H1 (cell line): ENCODE results near the gene CNIH1. TPM values are rescaled to one million over a fixed set of nuclear protein-coding genes. Genes with fewer than 3 reads are reported as not detected.

Experiments used
- CTCF ChIA-PET: fragments of 300-600 bp; sonication (Branson Sonifier 250); formaldehyde crosslinking; loops from one replicate; lab custom pipeline; 2021; ENCODE audit not compliant: partially characterized antibody; lab: Charles Lee
- POLR2A ChIA-PET: fragments of 300-600 bp; sonication (Branson Sonifier 250); formaldehyde crosslinking; loops from one replicate; lab custom pipeline; 2021; ENCODE audit warnings: inconsistent platforms; ENCODE audit not compliant: partially characterized antibody; lab: Charles Lee
- DNase-seq, 2 experiments: peaks; one replicate each; pipeline versions ENCODE4 v3.0.0 to v3.0.0-alpha.2; 2010 to 2022; ENCODE audit warnings: low spot score in 2 of 2, low read depth in 1 of 2, mixed read lengths in 1 of 2
- FAIRE-seq: peaks from 2 replicates; lab custom pipeline; 2011; peaks lifted over from hg19 to GRCh38; lab: Jason Lieb, UNC
- H2AFZ ChIP-seq: 2 replicates; pipeline ENCODE4 v1.8.1; 2012; ENCODE audit warnings: low read length, inconsistent platforms
- H2AK5ac ChIP-seq: 2 replicates; pipeline ENCODE4 v1.6.1; 2013; ENCODE audit warnings: low read depth, low read length
- H2BK120ac ChIP-seq: replicated peaks from 2 replicates; pipeline ENCODE3; 2013; ENCODE audit warnings: low read depth, low read length, inconsistent platforms
- H2BK12ac ChIP-seq: 2 replicates; pipeline ENCODE4 v1.6.1; 2013; ENCODE audit warnings: low read depth, low read length
- H2BK15ac ChIP-seq: 2 replicates; pipeline ENCODE4 v1.6.1; 2013; ENCODE audit warnings: low read length
- H2BK20ac ChIP-seq: 2 replicates; pipeline ENCODE4 v1.6.1; 2013; ENCODE audit warnings: low read length
- H2BK5ac ChIP-seq: 2 replicates; pipeline ENCODE4 v1.6.1; 2013; ENCODE audit warnings: low read depth, low read length
- H3K14ac ChIP-seq: 2 replicates; pipeline ENCODE4 v1.6.1; 2013; ENCODE audit warnings: inconsistent platforms; ENCODE audit not compliant: insufficient read length
- H3K18ac ChIP-seq: 2 replicates; pipeline ENCODE4 v1.6.1; 2013; ENCODE audit warnings: low read length; ENCODE audit errors: extremely low read depth
- H3K23ac ChIP-seq: 2 replicates; pipeline ENCODE4 v1.6.1; 2013; ENCODE audit warnings: inconsistent platforms; ENCODE audit not compliant: insufficient read length
- H3K23me2 ChIP-seq: 2 replicates; pipeline ENCODE4 v1.6.1; 2013; ENCODE audit warnings: low read depth, low read length
- H3K27ac ChIP-seq: 2 replicates; pipeline ENCODE4 v1.6.1; 2011; ENCODE audit warnings: low read depth, low read length, inconsistent platforms
- H3K27me3 ChIP-seq, 4 experiments: replicated peaks in 1 of 4; 1 replicate in 1 of 4; 2 replicates in 3 of 4; pipeline versions ENCODE4 v1.6.1 to v1.8.1; 2011 to 2013; ENCODE audit warnings: low read length in 3 of 4, mild to moderate bottlenecking in 3 of 4, inconsistent platforms in 2 of 4, mixed read lengths in 2 of 4, moderate library complexity in 1 of 4; ENCODE audit not compliant: control insufficient read depth in 3 of 4, insufficient read depth in 3 of 4; ENCODE audit errors: extremely low read depth in 1 of 4
- H3K36me3 ChIP-seq, 4 experiments: 2 replicates each; pipeline versions ENCODE4 v1.6.1 to v1.8.1; 2011 to 2013; ENCODE audit warnings: mild to moderate bottlenecking in 4 of 4, low read length in 3 of 4, moderate library complexity in 2 of 4, control low read depth in 1 of 4, inconsistent platforms in 1 of 4; ENCODE audit not compliant: insufficient read depth in 4 of 4, control insufficient read depth in 2 of 4
- H3K4ac ChIP-seq: replicated peaks from 2 replicates; pipeline ENCODE3; 2013; ENCODE audit warnings: low read length, low read depth, mixed read lengths, inconsistent platforms; ENCODE audit not compliant: insufficient read length
- H3K4me1 ChIP-seq, 4 experiments: replicated peaks in 1 of 4; 1 replicate in 1 of 4; 2 replicates in 3 of 4; pipeline versions ENCODE4 v1.6.1 to v1.8.1; 2011 to 2013; ENCODE audit warnings: low read length in 3 of 4, inconsistent platforms in 2 of 4, mixed read lengths in 1 of 4; ENCODE audit not compliant: insufficient read depth in 4 of 4, control insufficient read depth in 3 of 4
- H3K4me2 ChIP-seq, 2 experiments: 2 replicates each; pipeline versions ENCODE4 v1.6.1 to v1.8.1; 2011 to 2013; ENCODE audit warnings: low read depth in 2 of 2, low read length in 2 of 2, control low read depth in 1 of 2, inconsistent platforms in 1 of 2, mild to moderate bottlenecking in 1 of 2; ENCODE audit not compliant: insufficient read depth in 1 of 2
- H3K4me3 ChIP-seq, 4 experiments: fragments of 200-600, 300-600 bp in 1 of 4; sonication (generic), shearing (Covaris generic), sonication (Bioruptor Twin) in 1 of 4; 2 replicates each; pipeline versions ENCODE4 v1.5.1 to v1.8.1; 2011 to 2016; ENCODE audit warnings: low read length in 4 of 4, low read depth in 3 of 4, control low read depth in 2 of 4, inconsistent platforms in 2 of 4, mild to moderate bottlenecking in 2 of 4, mixed read lengths in 1 of 4, moderate library complexity in 1 of 4; ENCODE audit not compliant: insufficient read depth in 2 of 4; ENCODE audit errors: extremely low read depth in 1 of 4
- H3K56ac ChIP-seq: replicated peaks from 2 replicates; pipeline ENCODE3; 2013; ENCODE audit warnings: low read depth, mild to moderate bottlenecking, mixed read lengths, low read length, inconsistent platforms; ENCODE audit not compliant: insufficient read length
- H3K79me1 ChIP-seq: 2 replicates; pipeline ENCODE4 v1.6.1; 2013; ENCODE audit warnings: low read depth, low read length, control low read depth
- H3K79me2 ChIP-seq, 2 experiments: 2 replicates each; pipeline versions ENCODE4 v1.6.1 to v1.8.1; 2012 to 2013; ENCODE audit warnings: low read length in 2 of 2, mild to moderate bottlenecking in 2 of 2, inconsistent platforms in 1 of 2; ENCODE audit not compliant: insufficient read depth in 2 of 2, control insufficient read depth in 1 of 2
- H3K9ac ChIP-seq, 4 experiments: replicated peaks in 1 of 4; 1 replicate in 1 of 4; 2 replicates in 3 of 4; pipeline versions ENCODE4 v1.6.1 to v1.8.1; 2011 to 2013; ENCODE audit warnings: low read depth in 3 of 4, low read length in 3 of 4, control low read depth in 2 of 4, mild to moderate bottlenecking in 2 of 4, moderate library complexity in 2 of 4, inconsistent platforms in 1 of 4; ENCODE audit errors: extremely low read depth in 1 of 4
- H3K9me3 ChIP-seq, 2 experiments: 2 replicates each; pipeline versions ENCODE4 v1.6.1 to v1.8.1; 2012 to 2013; ENCODE audit warnings: mild to moderate bottlenecking in 2 of 2, moderate library complexity in 2 of 2, control low read depth in 1 of 2, inconsistent platforms in 1 of 2, low read depth in 1 of 2, low read length in 1 of 2, mixed read lengths in 1 of 2; ENCODE audit not compliant: insufficient read depth in 2 of 2
- H4K20me1 ChIP-seq, 2 experiments: replicated peaks in 1 of 2; 2 replicates each; pipeline versions ENCODE3 to v1.8.1; 2011 to 2013; ENCODE audit warnings: inconsistent platforms in 2 of 2, low read length in 2 of 2, mild to moderate bottlenecking in 1 of 2; ENCODE audit not compliant: insufficient read depth in 2 of 2, control insufficient read depth in 1 of 2
- H4K5ac ChIP-seq: 2 replicates; pipeline ENCODE4 v1.6.1; 2013; ENCODE audit warnings: low read length, low read depth, mixed read lengths, inconsistent platforms; ENCODE audit not compliant: insufficient read length
- H4K8ac ChIP-seq: 2 replicates; pipeline ENCODE4 v1.8.0; 2013; ENCODE audit warnings: mild to moderate bottlenecking, moderate library complexity, low read length, inconsistent platforms; ENCODE audit not compliant: insufficient read depth; ENCODE audit errors: extremely low read depth
- H4K91ac ChIP-seq: replicated peaks from 2 replicates; pipeline ENCODE3; 2013; ENCODE audit warnings: low read length, mixed read lengths, inconsistent platforms; ENCODE audit not compliant: insufficient read length
- BACH1 ChIP-seq: IDR thresholded peaks from 2 replicates; pipeline ENCODE4 v1.6.1; 2012; ENCODE audit warnings: low read length, improper control_type of control experiment
- CBX8 ChIP-seq: fragments of 300-800, 300-1000 bp; sonication (generic); IDR thresholded peaks from 2 replicates; pipeline ENCODE4 v1.7.1; 2016; ENCODE audit warnings: low read depth, low read length, borderline replicate concordance
- CHD2 ChIP-seq: IDR thresholded peaks from 2 replicates; pipeline ENCODE4 v1.6.1; 2012; ENCODE audit warnings: low read length, improper control_type of control experiment
- CREB1 ChIP-seq: IDR thresholded peaks from 2 replicates; pipeline ENCODE4 v1.6.1; 2012; ENCODE audit warnings: inconsistent platforms
- FOSL1 ChIP-seq: IDR thresholded peaks from 2 replicates; pipeline ENCODE4 v1.6.1; 2011; ENCODE audit warnings: mild to moderate bottlenecking, low read depth, low read length, moderate library complexity; ENCODE audit not compliant: insufficient read depth
- HDAC6 ChIP-seq: IDR thresholded peaks from one replicate; pipeline ENCODE4 v1.7.1; 2012; ENCODE audit warnings: low read depth, mild to moderate bottlenecking, inconsistent platforms, low read length, moderate library complexity
- JUND ChIP-seq: IDR thresholded peaks from 2 replicates; pipeline ENCODE4 v1.6.1; 2011; ENCODE audit warnings: mild to moderate bottlenecking, improper control_type of control experiment, low read length
- KDM5A ChIP-seq: fragments of 200-600 bp; IDR thresholded peaks from 2 replicates; pipeline ENCODE4 v1.7.1; 2012; ENCODE audit warnings: mild to moderate bottlenecking, low read length, inconsistent platforms, mixed read lengths
- NRF1 ChIP-seq: IDR thresholded peaks from 2 replicates; pipeline ENCODE4 v1.6.1; 2011; ENCODE audit warnings: mild to moderate bottlenecking, low read depth, low read length, improper control_type of control experiment
- POLR2A ChIP-seq, 2 experiments: IDR thresholded peaks; 1 replicate in 1 of 2; 2 replicates in 1 of 2; pipeline ENCODE4 v1.6.1; 2011; ENCODE audit warnings: low read depth in 2 of 2, low read length in 2 of 2, mild to moderate bottlenecking in 2 of 2; ENCODE audit errors: control extremely low read depth in 1 of 2
- RBBP5 ChIP-seq: IDR thresholded peaks from 2 replicates; pipeline ENCODE4 v1.7.1; 2012; ENCODE audit warnings: low read depth, mild to moderate bottlenecking, inconsistent platforms, low read length, moderate library complexity, borderline replicate concordance
- SP1 ChIP-seq: IDR thresholded peaks from 2 replicates; pipeline ENCODE4 v1.6.1; 2011; ENCODE audit warnings: low read depth, low read length
- TCF12 ChIP-seq: IDR thresholded peaks from 2 replicates; pipeline ENCODE4 v1.6.1; 2011; ENCODE audit warnings: low read depth, mild to moderate bottlenecking, low read length
- YY1 ChIP-seq: IDR thresholded peaks from 2 replicates; pipeline ENCODE4 v1.6.1; 2011; ENCODE audit warnings: low read depth, mild to moderate bottlenecking, low read length
- WGBS, 2 experiments: shearing (Covaris generic) in 1 of 2; methylation state at CpG; one replicate each; pipeline versions ENCODE4 v1.1.6 to v1.1.7; 2013 to 2015; ENCODE audit warnings: low lambda C conversion rate in 2 of 2, mixed read lengths in 2 of 2, inconsistent platforms in 1 of 2, low coverage in 1 of 2, missing lambda C conversion rate in 1 of 2; ENCODE audit not compliant: insufficient replicate concordance in 2 of 2, insufficient coverage in 1 of 2, insufficient read length in 1 of 2; ENCODE audit errors: extremely low coverage in 1 of 2, missing lambda C conversion rate in 1 of 2; 5-methylcytosine and 5-hydroxymethylcytosine counted together
- polyA plus RNA-seq, 7 experiments: library from polyadenylated mRNA; depleted of rRNA in 3 of 7; stranded (reverse) in 5 of 7; unstranded in 2 of 7; fragments of >200 nt in 5 of 7; fragments of 200-250 nt in 2 of 7; gene quantifications; 1 replicate in 5 of 7; 2 replicates in 1 of 7; 4 replicates in 1 of 7; pipeline versions ENCODE4 v1.2.1 to v1.2.3, GENCODE V29; 2011 to 2013; ENCODE audit warnings: missing spikeins in 2 of 7, mixed read lengths in 2 of 7
- total RNA-seq: library from RNA; stranded (reverse); fragmentation: NEBNext Ultra II Directional; extraction: Animal tissue kit (Norgen Biotek cat#: 25700); gene quantifications from 2 replicates; pipeline ENCODE4 v1.2.1, GENCODE V29; 2021

The CNIH1 gene
- total and polyA plus RNA-seq, 2 of the 8 experiments (the other 6 are each of a cell fraction or from before 2014, with no cell fraction given): 119 to 333 TPM

DNA sequence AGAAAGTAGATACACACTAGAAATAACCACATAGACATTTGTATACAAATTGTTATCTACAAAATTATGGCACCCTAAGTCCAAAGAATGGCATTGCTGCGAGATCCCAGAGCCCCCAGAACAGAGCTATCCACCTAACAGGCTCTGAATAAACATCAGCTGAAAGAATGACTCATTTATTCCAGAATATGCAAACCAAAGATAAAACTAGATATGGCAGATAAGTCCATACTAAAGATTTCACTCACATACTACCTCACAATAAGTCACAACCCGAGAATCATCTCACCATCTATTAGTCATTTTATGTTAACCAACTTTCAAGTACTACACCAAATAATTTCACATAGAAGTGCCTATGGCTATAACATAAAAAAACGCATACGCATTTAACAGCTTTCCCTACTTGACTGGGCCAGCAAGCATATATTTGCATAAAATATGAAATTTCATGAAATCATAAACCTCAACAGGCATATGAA lies 5.6 kb downstream of the CNIH1 start:
- Histone ChIP-seq H4K8ac (no peak overlapping the region; the same call in 1 of the 2 replicates), H3K9me3 (no peaks in the 10 kb centered on the region), H2BK20ac (no peak overlapping the region), H2BK12ac (no peak overlapping the region), H4K20me1 (peaks cover 3 to 4% of the 10 kb centered on the region in 2 experiments), H2AK5ac (no peak overlapping the region), H2AFZ (no peak overlapping the region), H3K23ac (no peak overlapping the region), H2BK120ac (no peak overlapping the region), H3K27ac (no peak overlapping the region), H3K4ac (no peak overlapping the region), H3K4me1 (peaks cover 0 to 9% (median 6%) of the 10 kb centered on the region in 4 experiments; a peak in 5 of 7 replicates), H3K79me2 (peaks cover 34 to 93% of the 10 kb centered on the region in 2 experiments), H3K4me3 (no peak overlapping the region), H3K79me1 (peaks cover 5% of the 10 kb centered on the region), H3K9ac (no peak overlapping the region), H3K18ac (no peak overlapping the region), H2BK5ac (no peak overlapping the region), H3K23me2 (no peaks in the 10 kb centered on the region; the same call in 1 of the 2 replicates), H4K91ac (no peak overlapping the region), H3K4me2 (no peak overlapping the region), H3K27me3 (no peaks in the 10 kb centered on the region), H3K36me3 (peaks cover 0 to 12% (median 2%) of the 10 kb centered on the region in 4 experiments; a peak in 2 of 8 replicates), H3K14ac (no peak overlapping the region), H2BK15ac (no peak overlapping the region), H3K56ac (no peak overlapping the region), H4K5ac (no peak overlapping the region)
- ChIA-PET POLR2A (interaction anchor here (0.8 to 1.9 kb wide), 6 partner anchors 10 to 68 kb away, joined by 3 to 5 read pairs (median 3); no protein-coding TSS in a partner anchor), CTCF (interaction anchor here (0.9 to 1.9 kb wide), 3 partner anchors 9 to 15 kb away, joined by 3 to 7 read pairs (median 4); no protein-coding TSS in a partner anchor)
- no peak for TF ChIP-seq CHD2
- no peak for TF ChIP-seq NRF1
- TF ChIP-seq SP1: no peak
- no peak for TF ChIP-seq YY1
- no peak for TF ChIP-seq HDAC6
- no peak for TF ChIP-seq RBBP5
- TF ChIP-seq JUND: no peak
- no peak for TF ChIP-seq TCF12
- no peak for TF ChIP-seq KDM5A
- TF ChIP-seq FOSL1: no peak
- TF ChIP-seq POLR2A (IDR thresholded peaks at IDR 0.05; ENCODE audit: control extremely low read depth in 1 of 2, low read depth in 2 of 2, low read length in 2 of 2): no peak
- TF ChIP-seq CREB1: no peak
- TF ChIP-seq BACH1: no peak
- no peak for TF ChIP-seq CBX8
- FAIRE-seq: no peak
- DNase-seq: no peak
- 87% methylated on average over 4 of the region's 4 CpGs; no CpG with 5 or more reads in 1 of the 2 experiments for WGBS, 2 experiments
